VCaP (cell line): ENCODE results near the gene DCUN1D2.

ENCODE experiments used
- H3K27ac ChIP-seq: fragments of 450-650 bp; 2 replicates; pipeline ENCODE4 v1.5.1; 2017
- TF ChIP-seq, protein P1 (sequence below): fragments of 450-650 bp; conservative IDR thresholded peaks from 2 replicates; pipeline ENCODE4 v1.5.1; 2017; ENCODE audit warnings: mild to moderate bottlenecking, moderate library complexity

The DCUN1D2 gene

DNA sequence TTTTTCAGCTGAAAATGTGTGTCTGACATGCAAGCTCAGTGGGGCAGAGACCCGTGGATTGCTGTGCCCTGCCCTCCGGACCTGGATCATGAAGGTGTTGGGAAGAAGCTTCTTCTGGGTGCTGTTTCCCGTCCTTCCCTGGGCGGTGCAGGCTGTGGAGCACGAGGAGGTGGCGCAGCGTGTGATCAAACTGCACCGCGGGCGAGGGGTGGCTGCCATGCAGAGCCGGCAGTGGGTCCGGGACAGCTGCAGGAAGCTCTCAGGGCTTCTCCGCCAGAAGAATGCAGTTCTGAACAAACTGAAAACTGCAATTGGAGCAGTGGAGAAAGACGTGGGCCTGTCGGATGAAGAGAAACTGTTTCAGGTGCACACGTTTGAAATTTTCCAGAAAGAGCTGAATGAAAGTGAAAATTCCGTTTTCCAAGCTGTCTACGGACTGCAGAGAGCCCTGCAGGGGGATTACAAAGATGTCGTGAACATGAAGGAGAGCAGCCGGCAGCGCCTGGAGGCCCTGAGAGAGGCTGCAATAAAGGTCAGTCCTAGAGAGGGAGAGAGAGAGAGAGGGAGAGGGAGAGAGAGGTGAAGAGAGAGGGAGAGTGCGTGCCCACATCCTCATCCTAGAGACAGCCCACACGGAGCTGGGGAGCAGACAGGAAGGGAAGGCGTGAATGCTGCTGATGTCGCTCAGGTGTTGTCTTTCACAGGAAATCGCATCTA, 5.1 kb upstream of the DCUN1D2 start:
- H3K27ac ChIP-seq, result no peak overlapping the region
- TF ChIP-seq, protein P1, sequence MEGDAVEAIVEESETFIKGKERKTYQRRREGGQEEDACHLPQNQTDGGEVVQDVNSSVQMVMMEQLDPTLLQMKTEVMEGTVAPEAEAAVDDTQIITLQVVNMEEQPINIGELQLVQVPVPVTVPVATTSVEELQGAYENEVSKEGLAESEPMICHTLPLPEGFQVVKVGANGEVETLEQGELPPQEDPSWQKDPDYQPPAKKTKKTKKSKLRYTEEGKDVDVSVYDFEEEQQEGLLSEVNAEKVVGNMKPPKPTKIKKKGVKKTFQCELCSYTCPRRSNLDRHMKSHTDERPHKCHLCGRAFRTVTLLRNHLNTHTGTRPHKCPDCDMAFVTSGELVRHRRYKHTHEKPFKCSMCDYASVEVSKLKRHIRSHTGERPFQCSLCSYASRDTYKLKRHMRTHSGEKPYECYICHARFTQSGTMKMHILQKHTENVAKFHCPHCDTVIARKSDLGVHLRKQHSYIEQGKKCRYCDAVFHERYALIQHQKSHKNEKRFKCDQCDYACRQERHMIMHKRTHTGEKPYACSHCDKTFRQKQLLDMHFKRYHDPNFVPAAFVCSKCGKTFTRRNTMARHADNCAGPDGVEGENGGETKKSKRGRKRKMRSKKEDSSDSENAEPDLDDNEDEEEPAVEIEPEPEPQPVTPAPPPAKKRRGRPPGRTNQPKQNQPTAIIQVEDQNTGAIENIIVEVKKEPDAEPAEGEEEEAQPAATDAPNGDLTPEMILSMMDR, result no peak

DNA sequence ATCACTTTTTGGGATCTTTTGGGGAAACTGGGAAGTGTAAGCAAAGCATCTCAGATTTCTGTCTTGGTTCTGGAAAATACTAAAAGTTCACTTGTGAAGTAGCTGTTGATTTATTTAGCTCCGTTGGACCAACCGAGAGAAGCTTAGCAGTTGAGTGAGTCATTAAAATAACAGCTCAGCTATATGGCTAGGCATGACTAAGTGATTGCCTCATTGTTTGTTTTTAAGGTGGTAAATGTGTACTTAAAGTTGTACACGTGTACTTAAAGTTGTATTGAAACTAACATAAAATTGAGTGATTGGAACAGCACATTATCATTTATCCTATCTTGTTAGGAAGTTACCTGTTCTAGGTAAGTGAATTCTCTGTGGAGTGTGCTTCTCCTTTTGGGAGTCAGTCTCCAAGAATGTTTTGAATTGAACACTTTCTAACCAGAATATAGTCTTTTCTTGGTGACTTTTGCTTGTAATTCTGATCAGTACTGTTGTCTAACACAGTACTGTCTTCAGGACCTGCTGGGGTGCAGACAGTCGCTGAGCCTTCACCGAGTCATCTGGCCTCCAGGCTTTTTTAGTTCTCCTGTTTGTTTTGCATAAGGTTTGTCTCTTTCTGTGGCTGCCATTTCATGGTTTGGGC, 2.9 kb upstream of the DCUN1D2 start:
- H3K27ac ChIP-seq, result no peak overlapping the region
- TF ChIP-seq, protein P1, result no peak

DNA sequence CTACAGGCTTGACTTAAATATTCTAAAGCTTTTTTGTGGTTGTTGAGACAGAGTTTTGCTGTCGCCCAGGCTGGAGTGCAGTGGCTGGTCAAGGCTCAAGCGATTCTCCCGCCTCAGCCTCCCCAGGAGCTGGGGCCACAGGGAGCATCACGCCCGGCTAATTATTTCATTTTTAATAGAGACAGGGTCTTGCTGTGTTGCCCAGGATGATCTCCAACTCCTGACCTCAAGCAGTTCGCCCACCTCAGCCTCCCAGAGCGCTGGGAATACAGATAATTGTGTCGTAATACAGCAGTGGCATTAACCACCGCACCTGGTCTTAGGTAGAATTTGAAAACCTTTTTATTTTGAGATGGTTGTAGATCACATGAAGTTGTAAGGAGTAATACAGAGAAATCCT, 1.5 kb upstream of the DCUN1D2 start:
- TF ChIP-seq, protein P1, result no peak
- no peak overlapping the region for H3K27ac ChIP-seq

DNA sequence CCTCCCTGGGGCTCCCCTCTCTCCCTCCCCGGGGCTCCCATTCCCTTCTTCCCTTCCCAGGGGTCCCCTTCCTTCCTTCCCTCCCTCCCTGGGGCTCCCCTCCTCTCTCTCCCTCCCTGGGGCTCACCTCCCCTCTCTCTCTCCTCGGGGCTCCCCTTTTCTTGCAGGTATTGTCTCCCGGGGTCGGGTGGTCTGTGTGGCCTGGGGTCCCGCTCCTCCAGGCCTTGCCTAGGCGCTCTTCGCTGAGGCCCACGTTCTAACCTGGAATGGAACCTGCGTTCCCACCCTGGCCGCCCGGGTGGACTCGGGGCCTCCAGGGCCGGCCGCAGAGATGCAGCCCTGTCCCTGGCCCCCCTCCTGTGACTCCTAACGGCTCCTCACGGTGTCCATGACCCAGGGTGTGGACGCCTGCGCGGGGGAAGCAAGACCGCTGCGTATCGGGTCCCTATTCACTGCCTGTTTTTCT, 940 bp upstream of the DCUN1D2 start:
- H3K27ac ChIP-seq, result peak overlapping the region; percentile 55; the same call in 1 of the 2 replicates
- TF ChIP-seq, protein P1, result no peak

DNA sequence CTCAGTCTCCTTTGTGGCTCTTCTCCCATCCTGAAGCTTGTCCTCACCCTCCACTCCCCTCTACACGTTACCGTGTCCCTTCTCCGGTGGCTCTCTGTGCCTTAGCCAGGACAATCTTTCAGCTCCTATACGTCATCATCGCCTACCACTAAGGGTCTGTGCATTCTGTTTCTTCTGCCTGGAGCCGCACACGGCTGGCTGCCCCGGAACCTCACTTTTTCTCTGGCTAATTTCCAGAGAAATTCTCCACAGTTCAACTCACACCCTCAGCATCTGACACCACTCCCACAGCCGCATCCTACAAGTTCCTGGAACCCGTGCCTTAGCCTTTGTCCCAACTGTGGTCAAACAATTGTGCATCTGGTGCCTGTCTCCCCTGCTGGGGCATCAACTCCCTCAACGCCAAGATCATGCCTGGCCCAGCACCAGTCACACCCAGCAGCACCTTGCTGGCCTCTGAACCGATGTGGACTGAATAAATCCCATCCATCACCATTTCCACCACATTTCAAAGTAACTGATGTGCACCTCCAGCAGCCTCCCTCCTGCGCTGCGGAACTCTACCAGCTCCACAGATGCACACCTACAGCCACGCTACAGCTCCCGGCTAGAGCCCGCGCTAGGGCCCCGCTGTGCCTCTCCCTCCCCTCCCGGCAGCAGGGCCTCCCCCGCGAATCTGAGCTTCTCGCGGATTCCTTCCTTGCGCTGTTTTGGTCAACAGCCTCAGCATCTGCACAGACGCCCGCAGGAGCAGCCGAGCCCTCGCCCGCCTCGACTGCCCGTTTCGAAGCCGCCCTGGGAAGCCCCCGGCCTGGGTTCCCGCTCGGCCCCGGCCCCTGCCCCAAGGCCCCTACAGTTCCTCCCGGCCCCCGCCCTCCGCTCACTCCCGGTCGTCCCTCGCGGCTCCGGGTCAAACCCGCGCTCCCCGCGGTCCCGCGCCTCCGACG, 689 bp downstream of the DCUN1D2 start:
- H3K27ac ChIP-seq, result peak overlapping the region; percentile 55
- TF ChIP-seq, protein P1, result no peak

DNA sequence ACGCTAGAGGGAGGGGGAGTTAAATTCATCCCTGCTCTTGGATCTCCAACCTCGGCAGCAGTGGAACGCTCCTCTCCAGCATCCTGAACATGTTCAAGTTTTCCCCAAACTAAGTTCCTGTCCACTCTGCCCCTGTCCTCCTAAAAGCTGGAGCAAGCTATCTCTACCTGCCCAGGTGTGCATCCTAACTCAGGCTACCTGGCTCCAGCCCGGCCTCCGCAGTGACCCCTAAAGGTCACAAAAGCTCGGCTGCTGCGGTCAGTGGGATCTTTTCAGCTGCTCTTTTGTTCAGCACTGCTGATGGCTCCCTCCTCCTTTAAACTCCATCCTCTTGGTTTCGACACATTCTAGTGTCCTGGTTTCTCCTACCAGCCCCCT, 1.4 kb downstream of the DCUN1D2 start:
- H3K27ac ChIP-seq, result no peak overlapping the region
- TF ChIP-seq, protein P1, result no peak

DNA sequence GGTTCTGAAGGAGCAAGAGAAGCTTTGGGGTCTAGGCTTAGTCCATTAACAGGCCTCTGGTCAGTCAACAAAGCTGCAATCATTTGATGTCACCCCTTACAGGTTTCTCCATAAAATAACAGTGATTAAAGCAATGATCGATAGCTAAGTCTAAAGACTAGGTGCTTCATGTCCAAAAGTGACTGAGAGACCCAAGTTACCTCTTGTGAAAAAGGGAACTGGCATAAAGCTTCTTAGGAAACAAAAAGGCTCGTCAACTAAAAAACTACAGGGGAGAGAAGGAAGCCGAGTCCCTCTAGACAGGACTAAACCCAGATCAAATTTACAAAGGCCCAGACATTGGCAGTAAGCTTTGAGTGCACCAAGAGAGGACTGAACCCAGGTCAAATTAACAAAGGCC, 2.2 kb downstream of the DCUN1D2 start:
- H3K27ac ChIP-seq, result no peak overlapping the region
- TF ChIP-seq, protein P1, result no peak
